GM12873 (cell line): ENCODE results near the gene ARL8B.

Source experiments
- CTCF ChIP-seq: IDR thresholded peaks from 2 replicates; pipeline ENCODE4 v1.5.1; 2012; ENCODE audit warnings: low read depth, mild to moderate bottlenecking, moderate library complexity, low read length, control low read depth; ENCODE audit not compliant: insufficient read depth; ENCODE audit errors: missing control alignments

Gene ARL8B

DNA sequence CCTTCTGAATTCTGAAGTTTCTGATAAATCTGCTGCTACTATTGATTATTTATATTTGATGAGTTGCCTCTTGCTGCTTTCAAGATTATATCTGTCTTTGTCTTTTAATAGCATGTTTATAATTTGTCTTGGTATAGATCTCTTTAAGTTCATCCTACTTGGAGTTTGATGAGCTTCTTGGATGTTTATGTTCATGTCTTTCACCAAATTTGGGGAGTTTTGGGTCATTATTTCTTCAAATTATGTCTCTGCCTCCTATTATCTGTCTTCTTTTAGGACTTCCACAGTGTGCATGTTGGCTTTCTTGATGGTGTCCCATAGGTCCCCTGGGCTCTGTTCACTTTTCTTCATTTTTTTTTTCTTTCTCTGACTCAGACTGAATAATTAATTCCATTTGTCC lies 33.1 kb downstream of the ARL8B start:
- TF ChIP-seq CTCF, result no peak

- TF ChIP-seq CTCF, result no peak
These were observed 38.2 kb downstream of the ARL8B start for GRCh38 chr3:5160321-5160720.

GRCh38 chr3:5160940-5161858 lies 39.1 kb downstream of the ARL8B start:
- TF ChIP-seq CTCF, result no peak

- no peak for TF ChIP-seq CTCF
These were observed 40.0 kb downstream of the ARL8B start for GRCh38 chr3:5162102-5162501.

DNA sequence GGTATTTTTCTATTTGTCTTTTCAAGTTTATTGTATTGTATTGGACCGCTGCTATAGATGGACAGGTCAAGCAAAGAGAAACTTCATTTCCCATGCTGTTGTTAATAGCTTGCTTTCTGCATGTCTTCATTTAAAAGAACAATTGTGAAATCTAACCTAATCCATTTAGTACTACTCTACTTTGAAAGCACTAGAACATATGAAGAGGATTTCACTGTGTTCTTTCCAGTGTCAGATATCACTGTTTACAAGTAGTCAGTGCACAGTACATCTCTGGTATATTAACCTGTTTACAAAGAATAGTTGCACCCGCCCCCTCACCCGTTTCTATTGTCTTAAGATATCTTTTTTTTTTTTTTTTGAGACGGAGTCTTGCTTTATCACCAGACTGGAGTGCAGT lies 43.6 kb downstream of the ARL8B start:
- TF ChIP-seq CTCF, result no peak

- no peak for TF ChIP-seq CTCF
These were observed 44.8 kb downstream of the ARL8B start for GRCh38 chr3:5166846-5167245.

- TF ChIP-seq CTCF, result no peak
These were observed 46.0 kb downstream of the ARL8B start for GRCh38 chr3:5168110-5168509.
